SJSA1 (cell line): ENCODE data around the gene ZNF615. TPM values are rescaled to one million over a fixed set of nuclear protein-coding genes. Genes with fewer than 3 reads are reported as not detected.
"Not testable (repeated sequence)": the region's sequence is repeated elsewhere in the genome, so short reads cannot be mapped to it uniquely, and the experiment has no call there.

ENCODE experiments used
- DNase-seq, 2 experiments: peaks; one replicate each; pipeline ENCODE4 v3.0.0-alpha.2; 2015 to 2020; ENCODE audit warnings: low spot score in 2 of 2, low read depth in 1 of 2
- H3K27ac ChIP-seq: fragments of 250-450 bp; sonication (Bioruptor Pico); 2 replicates; pipeline ENCODE4 v1.5.1; 2020; ENCODE audit warnings: mild to moderate bottlenecking, moderate library complexity
- H3K27me3 ChIP-seq: fragments of 250-450 bp; sonication (Bioruptor Pico); replicated peaks from 2 replicates; pipeline ENCODE4 v1.5.1; 2020; ENCODE audit warnings: mild to moderate bottlenecking, moderate library complexity
- H3K36me3 ChIP-seq: fragments of 250-450 bp; sonication (Bioruptor Pico); 2 replicates; pipeline ENCODE4 v1.5.1; 2020; ENCODE audit warnings: mild to moderate bottlenecking
- H3K4me1 ChIP-seq: fragments of 250-450 bp; sonication (Bioruptor Pico); replicated peaks from 2 replicates; pipeline ENCODE4 v1.6.1; 2021; ENCODE audit warnings: mild to moderate bottlenecking
- H3K4me3 ChIP-seq: fragments of 250-450 bp; sonication (Bioruptor Pico); 2 replicates; pipeline ENCODE4 v1.5.1; 2020; ENCODE audit warnings: mild to moderate bottlenecking
- H3K9me3 ChIP-seq: fragments of 250-450 bp; sonication (Bioruptor Pico); replicated peaks from 2 replicates; pipeline ENCODE4 v1.5.1; 2020; ENCODE audit warnings: mild to moderate bottlenecking
- total RNA-seq: library from RNA; depleted of rRNA; stranded (reverse); fragments of >200 nt; shearing (Covaris generic); gene quantifications from 2 replicates; pipeline ENCODE4 v1.2.3, GENCODE V29; 2014

ZNF615 gene
- total RNA-seq, 1 experiment from 2014 or later: 5.7 TPM

- H3K27me3 ChIP-seq: no peaks in the 10 kb centered on the region
- H3K4me1 ChIP-seq: peaks cover 3% of the 10 kb centered on the region; the same call in 1 of the 2 replicates
- peaks cover 25% of the 10 kb centered on the region for H3K36me3 ChIP-seq
- DNase-seq: no peak
- no peak overlapping the region for H3K4me3 ChIP-seq
- peaks cover 8% of the 10 kb centered on the region for H3K9me3 ChIP-seq
- no peak overlapping the region for H3K27ac ChIP-seq
Measured at GRCh38 chr19:52010674-52011073, 2.7 kb upstream of the ZNF615 start.

- Histone ChIP-seq H3K36me3 (peaks cover 4% of the 10 kb centered on the region; the same call in 1 of the 2 replicates), H3K9me3 (peaks cover 13% of the 10 kb centered on the region), H3K27me3 (no peaks in the 10 kb centered on the region), H3K27ac (no peak overlapping the region), H3K4me1 (peaks cover 3% of the 10 kb centered on the region; the same call in 1 of the 2 replicates), H3K4me3 (peak overlapping the region; percentile 59)
- DNase-seq: no peak
Measured at GRCh38 chr19:52007451-52007805, 583 bp downstream of the ZNF615 start.

- Histone ChIP-seq H3K27me3 (no peaks in the 10 kb centered on the region), H3K9me3 (peaks cover 36% of the 10 kb centered on the region)
Measured at GRCh38 chr19:51994048-51994644, 13.9 kb downstream of the ZNF615 start.

GRCh38 chr19:51993422-51993821 lies 14.6 kb downstream of the ZNF615 start:
- no peaks in the 10 kb centered on the region for H3K27me3 ChIP-seq
- H3K27ac ChIP-seq: no peak overlapping the region
- no peak for DNase-seq
- H3K4me1 ChIP-seq: no peaks in the 10 kb centered on the region
- H3K9me3 ChIP-seq: peaks cover 34% of the 10 kb centered on the region
- peaks cover 36% of the 10 kb centered on the region for H3K36me3 ChIP-seq
- H3K4me3 ChIP-seq: no peak overlapping the region

More at GRCh38 chr19:51994048-51994644, 13.9 kb downstream of the ZNF615 start:
- Histone ChIP-seq H3K27ac (no peak overlapping the region), H3K36me3 (peaks cover 38% of the 10 kb centered on the region), H3K4me3 (no peak overlapping the region), H3K4me1 (no peaks in the 10 kb centered on the region)
- no peak for DNase-seq

GRCh38 chr19:51986309-51987291 lies 21.4 kb downstream of the ZNF615 start, which contains the start of gene ZNF350:
Gene ZNF350 (minus strand): TSS chr19:51986840. CDS start chr19:51974360, 12,480 bp downstream.
- peak; percentile 67 to 83 for DNase-seq
- peaks cover 14% of the 10 kb centered on the region for H3K9me3 ChIP-seq
- no peaks in the 10 kb centered on the region for H3K4me1 ChIP-seq
- H3K27ac ChIP-seq: peak within 1 kb of the TSS; percentile 37
- peak within 1 kb of the TSS; percentile 54 for H3K4me3 ChIP-seq
- peaks cover 3% of the 10 kb centered on the region; the same call in 1 of the 2 replicates for H3K36me3 ChIP-seq
- no peaks in the 10 kb centered on the region for H3K27me3 ChIP-seq

GRCh38 chr19:51983361-51983760 lies 24.6 kb downstream of the ZNF615 start:
- no peaks in the 10 kb centered on the region for H3K4me1 ChIP-seq
- no peak overlapping the region for H3K27ac ChIP-seq
- peaks cover 14% of the 10 kb centered on the region for H3K9me3 ChIP-seq
- no peaks in the 10 kb centered on the region for H3K27me3 ChIP-seq
- DNase-seq: no peak
- no peak overlapping the region for H3K4me3 ChIP-seq
- H3K36me3 ChIP-seq: peaks cover 5% of the 10 kb centered on the region; the same call in 1 of the 2 replicates

GRCh38 chr19:51980926-51981325 lies 27.1 kb downstream of the ZNF615 start:
- not testable (repeated sequence) for H3K27ac ChIP-seq, H3K4me1 ChIP-seq, DNase-seq, H3K9me3 ChIP-seq, H3K4me3 ChIP-seq, H3K27me3 ChIP-seq, H3K36me3 ChIP-seq

GRCh38 chr19:51980116-51980736 lies 27.8 kb downstream of the ZNF615 start:
- no peak for DNase-seq
- H3K9me3 ChIP-seq: peaks cover 5% of the 10 kb centered on the region; the same call in 1 of the 2 replicates
- H3K36me3 ChIP-seq: 0 out of 2 replicates have a peak, but pooled peaks cover 3% of the 10 kb centered on the region
- H3K27ac ChIP-seq: no peak overlapping the region
- H3K4me3 ChIP-seq: no peak overlapping the region
- no peaks in the 10 kb centered on the region for H3K4me1 ChIP-seq
- no peaks in the 10 kb centered on the region for H3K27me3 ChIP-seq

GRCh38 chr19:51978882-51979281 lies 29.1 kb downstream of the ZNF615 start:
- no peak for DNase-seq
- Histone ChIP-seq H3K27ac (no peak overlapping the region), H3K27me3 (no peaks in the 10 kb centered on the region), H3K36me3 (peaks cover 6% of the 10 kb centered on the region), H3K4me1 (no peaks in the 10 kb centered on the region), H3K4me3 (no peak overlapping the region), H3K9me3 (peaks cover 9% of the 10 kb centered on the region; the same call in 1 of the 2 replicates)

- H3K4me3 ChIP-seq: no peak overlapping the region
- no peaks in the 10 kb centered on the region for H3K4me1 ChIP-seq
- no peak for DNase-seq
- H3K27ac ChIP-seq: no peak overlapping the region
- peaks cover 16% of the 10 kb centered on the region for H3K36me3 ChIP-seq
- H3K9me3 ChIP-seq: peaks cover 10% of the 10 kb centered on the region; the same call in 1 of the 2 replicates
- H3K27me3 ChIP-seq: no peaks in the 10 kb centered on the region
Measured at GRCh38 chr19:51977346-51977745, 30.7 kb downstream of the ZNF615 start.

- no peak overlapping the region for H3K27ac ChIP-seq
- no peak overlapping the region for H3K4me3 ChIP-seq
- H3K9me3 ChIP-seq: peaks cover 11% of the 10 kb centered on the region
- H3K27me3 ChIP-seq: no peaks in the 10 kb centered on the region
- no peak for DNase-seq
- H3K4me1 ChIP-seq: no peaks in the 10 kb centered on the region
- H3K36me3 ChIP-seq: peaks cover 16% of the 10 kb centered on the region
Measured at GRCh38 chr19:51976852-51977251, 31.2 kb downstream of the ZNF615 start.

GRCh38 chr19:51975787-51976186 lies 32.2 kb downstream of the ZNF615 start:
- DNase-seq, H3K27me3 ChIP-seq, H3K27ac ChIP-seq, H3K4me1 ChIP-seq, H3K4me3 ChIP-seq: not testable (repeated sequence)
- H3K9me3 ChIP-seq: peaks cover 22% of the 10 kb centered on the region
- H3K36me3 ChIP-seq: peaks cover 21% of the 10 kb centered on the region

- no peaks in the 10 kb centered on the region for H3K4me1 ChIP-seq
- peaks cover 36% of the 10 kb centered on the region for H3K36me3 ChIP-seq
- H3K27me3 ChIP-seq: no peaks in the 10 kb centered on the region
- H3K4me3 ChIP-seq: no peak overlapping the region
- H3K9me3 ChIP-seq: peaks cover 30% of the 10 kb centered on the region
- no peak for DNase-seq
- no peak overlapping the region for H3K27ac ChIP-seq
Measured at GRCh38 chr19:51971624-51972023, 36.4 kb downstream of the ZNF615 start.
